Measurements from ENCODE around the gene SLC35A5. TPM values are rescaled to one million over a fixed set of nuclear protein-coding genes. Genes with fewer than 3 reads are reported as not detected.
A peak's percentile ranks its signal among the peaks of the same experiment; 100 is the strongest.
"Not testable (repeated sequence)": the region's sequence is repeated elsewhere in the genome, so short reads cannot be mapped to it uniquely, and the experiment has no call there.

The SLC35A5 gene, protein sequence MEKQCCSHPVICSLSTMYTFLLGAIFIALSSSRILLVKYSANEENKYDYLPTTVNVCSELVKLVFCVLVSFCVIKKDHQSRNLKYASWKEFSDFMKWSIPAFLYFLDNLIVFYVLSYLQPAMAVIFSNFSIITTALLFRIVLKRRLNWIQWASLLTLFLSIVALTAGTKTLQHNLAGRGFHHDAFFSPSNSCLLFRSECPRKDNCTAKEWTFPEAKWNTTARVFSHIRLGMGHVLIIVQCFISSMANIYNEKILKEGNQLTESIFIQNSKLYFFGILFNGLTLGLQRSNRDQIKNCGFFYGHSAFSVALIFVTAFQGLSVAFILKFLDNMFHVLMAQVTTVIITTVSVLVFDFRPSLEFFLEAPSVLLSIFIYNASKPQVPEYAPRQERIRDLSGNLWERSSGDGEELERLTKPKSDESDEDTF
- 31.3 TPM for polyA plus RNA-seq (2013, experiment 1 of 2; ENCODE audit: insufficient read length)
- polyA plus RNA-seq (2013, experiment 2 of 2; ENCODE audit: insufficient read length): 33.1 TPM

DNA sequence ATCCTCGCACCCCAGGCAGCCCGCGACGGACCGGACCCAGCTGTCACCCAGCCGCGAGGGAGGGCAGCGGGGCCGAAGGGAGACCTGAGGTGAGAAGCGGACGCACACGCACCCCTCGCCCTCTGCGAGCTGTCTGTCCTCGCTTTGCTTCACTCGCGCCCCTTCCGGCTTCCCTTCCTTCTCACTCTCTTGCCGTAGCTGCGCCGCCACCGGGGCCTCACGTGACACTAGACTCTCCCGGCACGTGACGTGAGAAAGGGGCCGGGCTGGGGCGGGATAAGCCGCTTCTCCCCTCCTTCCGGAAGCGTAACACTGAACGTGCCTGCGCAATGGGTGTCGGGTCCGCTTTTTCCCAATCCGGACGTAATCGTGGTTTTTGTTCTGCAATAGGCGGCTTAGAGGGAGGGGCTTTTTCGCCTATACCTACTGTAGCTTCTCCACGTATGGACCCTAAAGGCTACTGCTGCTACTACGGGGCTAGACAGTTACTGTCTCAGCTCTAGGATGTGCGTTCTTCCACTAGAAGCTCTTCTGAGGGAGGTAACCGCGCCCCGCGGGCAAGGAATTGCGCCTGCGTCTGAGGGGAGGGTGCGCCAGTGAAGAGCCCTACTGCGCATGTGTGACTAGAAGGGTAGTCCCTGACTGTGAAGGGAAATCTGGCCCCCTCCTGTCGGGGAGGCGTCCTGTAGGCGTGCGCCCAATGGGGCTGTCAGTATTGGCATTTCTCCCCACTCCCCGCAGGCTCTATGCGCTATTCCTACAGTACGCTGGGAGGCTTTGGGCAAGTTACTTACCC is at the start of gene SLC35A5, which contains the start of gene ATG3:
Gene SLC35A5, plus strand, starts transcription at position 312 of the 796 bp plus-strand sequence. CDS start 1,359 bp downstream, outside the sequence.
Gene ATG3, minus strand, starts transcription at position 229 of the 796 bp plus-strand sequence. CDS start 434 bp downstream, outside the sequence.
- peak; percentile 99 for DNase-seq

DNA sequence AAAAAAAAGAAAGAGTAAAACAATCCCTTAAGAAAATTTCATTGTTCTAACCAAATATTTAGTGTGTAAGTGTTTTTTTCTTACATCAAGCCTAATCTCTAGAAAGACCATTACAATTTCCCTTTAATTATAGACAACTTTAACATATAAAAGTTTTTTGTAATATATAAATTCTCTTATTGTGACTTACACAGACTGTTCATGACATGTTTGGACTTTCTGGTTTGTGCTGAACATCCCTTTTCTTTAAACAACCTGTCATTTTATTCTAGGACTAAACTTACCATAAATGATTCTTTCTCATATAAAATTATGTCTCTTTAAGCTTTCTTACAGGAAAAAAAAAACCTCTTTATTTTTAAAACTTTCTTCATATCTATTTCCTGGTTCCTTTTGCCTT is 49.5 kb upstream of the SLC35A5 start:
- no peak for DNase-seq

DNA sequence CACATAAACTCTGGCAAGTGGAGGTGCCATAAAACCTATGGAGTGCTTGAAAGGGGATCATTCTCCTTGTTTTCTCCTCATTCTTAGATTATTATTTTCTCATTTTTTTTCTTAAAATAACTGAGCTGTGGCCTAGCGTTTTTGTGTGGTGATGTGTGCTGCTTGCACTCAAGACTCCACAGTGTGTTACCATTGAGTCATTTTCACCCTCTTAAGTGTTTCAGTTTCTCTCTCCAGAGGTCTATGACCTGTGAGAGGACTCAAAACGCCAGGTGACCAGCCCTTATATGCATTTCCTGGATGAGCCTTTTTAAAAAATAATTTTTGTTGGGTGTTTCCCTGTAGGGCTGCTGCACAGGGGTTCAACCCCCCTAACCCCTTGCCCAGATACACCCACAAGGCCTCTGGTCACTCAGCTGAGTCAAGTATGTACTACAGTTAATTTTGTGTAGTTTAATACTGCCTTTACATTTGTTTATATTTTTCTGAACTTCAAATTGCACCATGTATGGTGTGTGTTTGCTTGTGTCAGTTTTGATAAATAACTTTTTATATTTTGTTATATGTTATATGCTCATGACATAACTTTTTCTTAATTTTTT is 47.2 kb upstream of the SLC35A5 start:
- DNase-seq: no peak

DNA sequence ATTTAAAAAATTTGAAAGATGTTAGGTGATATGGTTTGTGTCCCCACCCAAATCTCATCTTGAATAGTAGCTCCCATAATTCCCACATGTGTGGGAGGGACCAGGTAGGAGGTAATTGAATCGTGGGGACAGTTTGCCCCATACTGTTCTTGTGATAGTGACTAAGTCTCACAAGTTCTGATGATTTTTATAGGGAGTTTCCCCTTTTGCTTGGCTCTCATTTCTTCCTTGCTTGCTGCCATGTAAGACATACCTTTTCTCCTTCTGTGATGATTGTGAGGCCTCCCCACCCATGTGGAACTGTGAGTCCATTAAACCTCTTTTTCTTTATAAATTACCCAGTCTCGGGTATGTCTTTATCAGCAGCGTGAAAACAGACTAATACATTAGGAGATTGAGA is 42.9 kb upstream of the SLC35A5 start:
- not testable (repeated sequence) for DNase-seq

DNA sequence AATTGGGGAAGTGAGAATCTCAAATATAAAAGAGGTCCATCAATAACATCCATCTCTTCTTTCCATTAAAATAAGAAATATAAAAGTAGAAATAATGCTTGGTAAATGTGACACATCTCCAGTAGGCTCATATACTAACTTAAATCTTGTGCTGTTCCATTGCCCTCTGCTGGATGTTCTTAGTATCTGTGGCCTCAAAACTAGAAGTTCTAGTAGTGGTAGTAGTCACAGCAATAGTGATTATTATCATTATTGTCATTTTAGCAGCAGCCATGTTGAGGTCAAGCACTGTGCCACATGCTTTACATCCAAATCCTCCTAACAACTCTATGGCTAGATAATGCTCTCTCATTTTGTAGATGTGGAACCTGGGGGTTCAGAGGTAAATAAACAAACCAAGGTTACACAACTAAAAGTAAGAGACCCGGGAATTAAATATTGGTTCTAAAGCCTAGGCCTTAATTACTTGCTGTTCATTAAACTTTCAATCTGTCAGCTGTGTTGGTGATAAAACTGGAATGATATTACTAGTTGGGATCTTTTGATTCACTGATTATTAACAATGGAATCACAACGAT is 42.3 kb upstream of the SLC35A5 start:
- peak; percentile 63 for DNase-seq

DNA sequence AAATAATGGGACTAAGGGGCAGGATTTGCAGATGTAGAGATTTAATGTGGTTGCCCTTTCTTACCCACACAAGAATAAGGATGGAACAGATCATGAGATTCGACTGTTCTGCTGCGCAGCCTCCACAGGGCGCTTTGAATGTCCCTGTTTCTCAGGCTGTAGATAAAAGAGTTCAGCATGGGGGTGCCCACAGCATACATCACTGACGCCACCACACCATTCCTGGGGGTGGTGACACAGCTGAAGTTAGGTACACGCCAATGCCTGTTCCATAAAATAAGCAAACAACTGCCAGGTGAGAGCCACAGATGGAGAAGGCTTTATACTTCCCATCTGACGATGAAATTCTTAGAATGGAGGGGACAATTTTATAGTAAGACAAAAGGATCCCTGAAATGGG is 37.7 kb upstream of the SLC35A5 start:
- not testable (repeated sequence) for DNase-seq

DNA sequence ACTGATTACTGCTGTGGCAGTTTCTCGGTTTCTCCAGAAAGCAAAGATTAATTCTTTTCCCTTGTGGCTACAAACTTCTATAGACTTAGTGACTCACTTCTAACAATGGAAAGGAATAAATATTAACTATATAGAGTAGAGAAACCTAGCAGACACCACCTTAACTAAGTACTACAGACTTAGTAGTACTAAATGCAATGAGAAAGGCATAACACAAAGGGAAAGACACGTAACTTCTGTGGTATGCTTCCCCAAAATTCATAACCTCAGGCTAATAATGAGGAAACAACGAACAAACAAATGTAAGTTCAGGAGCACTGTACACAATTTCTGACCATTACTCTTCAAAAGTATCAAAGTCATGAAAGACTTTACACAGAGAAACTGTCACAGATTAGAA is 31.3 kb upstream of the SLC35A5 start:
- DNase-seq: no peak

DNA sequence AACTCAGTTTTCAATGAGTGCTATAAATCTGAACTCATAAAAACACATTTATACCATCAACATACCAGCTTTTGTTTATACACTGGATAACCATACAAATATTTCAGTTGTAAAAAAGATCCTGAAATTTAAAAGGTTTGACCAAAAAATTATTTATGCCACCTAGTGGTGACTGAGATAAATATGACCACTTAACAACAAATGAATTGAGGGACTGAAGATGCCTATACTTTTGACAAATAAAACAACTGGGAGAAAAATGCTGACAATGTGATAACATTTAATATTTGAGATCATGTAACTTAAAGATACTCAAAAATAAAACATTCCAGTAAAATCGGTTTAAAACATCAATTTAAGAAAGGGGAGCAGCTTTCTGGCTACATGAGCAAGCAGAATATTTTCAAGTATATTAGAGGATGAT is 30.5 kb upstream of the SLC35A5 start:
- peak; percentile 41 for DNase-seq

DNA sequence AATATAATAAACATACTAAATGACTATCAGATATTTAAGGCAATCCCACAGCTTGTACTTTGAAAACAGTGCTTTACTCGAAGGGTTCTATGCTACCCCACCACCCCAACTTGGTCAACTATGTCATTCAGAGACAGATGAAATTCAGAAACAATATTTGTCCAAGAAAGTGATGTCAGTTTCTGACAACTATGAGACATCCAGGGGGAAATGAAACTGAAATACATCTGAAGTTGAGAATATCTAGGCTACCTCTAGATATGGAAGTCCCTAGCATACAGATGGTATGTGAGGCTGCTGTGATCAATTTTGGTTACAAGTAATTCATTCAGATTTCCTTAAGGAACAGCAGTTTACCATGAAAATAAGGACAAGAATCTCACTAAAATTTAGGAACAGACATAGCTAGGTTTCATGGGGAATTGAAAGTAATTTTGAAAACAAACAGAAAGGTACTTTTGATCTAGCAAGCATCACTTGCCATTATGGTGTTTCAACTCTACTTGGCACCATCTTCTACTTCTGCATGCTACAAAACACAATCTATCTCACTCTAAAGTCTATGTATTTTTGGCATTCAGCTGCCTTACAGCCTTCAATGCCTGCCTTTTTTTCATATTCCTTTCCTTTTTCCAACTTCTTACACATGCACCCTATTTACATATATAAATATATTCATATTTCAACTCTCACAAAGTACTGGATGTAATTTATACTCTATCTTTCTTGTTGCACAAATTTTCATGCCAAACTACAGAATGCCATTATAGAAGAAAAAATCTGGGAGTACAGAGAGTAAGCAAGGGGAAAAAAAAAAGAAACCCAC is 21.8 kb upstream of the SLC35A5 start:
- no peak for DNase-seq

DNA sequence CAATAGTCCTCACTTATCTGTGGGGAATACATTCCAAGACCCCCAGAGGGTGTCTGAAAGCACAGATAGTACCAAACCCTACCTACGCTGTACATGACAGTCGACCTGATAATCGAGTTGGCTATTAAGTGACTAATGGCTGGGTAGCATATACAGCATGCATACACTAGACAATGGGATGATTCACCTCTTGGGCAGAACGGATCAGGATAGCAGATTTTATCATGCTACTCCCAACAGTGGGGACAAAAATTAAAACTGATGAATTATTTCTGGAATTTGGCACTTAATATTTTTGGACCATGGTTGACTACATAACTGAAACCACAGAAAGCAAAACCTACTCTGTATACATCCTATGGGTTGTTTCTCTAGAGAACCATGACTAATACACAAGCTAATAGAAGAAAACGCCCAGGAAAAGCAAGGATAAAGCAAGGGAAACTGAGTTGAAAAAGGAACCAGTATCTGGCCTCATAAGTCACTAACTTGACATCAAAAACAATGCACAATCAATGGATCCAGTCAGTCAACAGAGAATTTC is 15.6 kb upstream of the SLC35A5 start:
- DNase-seq: peak; percentile 46

DNA sequence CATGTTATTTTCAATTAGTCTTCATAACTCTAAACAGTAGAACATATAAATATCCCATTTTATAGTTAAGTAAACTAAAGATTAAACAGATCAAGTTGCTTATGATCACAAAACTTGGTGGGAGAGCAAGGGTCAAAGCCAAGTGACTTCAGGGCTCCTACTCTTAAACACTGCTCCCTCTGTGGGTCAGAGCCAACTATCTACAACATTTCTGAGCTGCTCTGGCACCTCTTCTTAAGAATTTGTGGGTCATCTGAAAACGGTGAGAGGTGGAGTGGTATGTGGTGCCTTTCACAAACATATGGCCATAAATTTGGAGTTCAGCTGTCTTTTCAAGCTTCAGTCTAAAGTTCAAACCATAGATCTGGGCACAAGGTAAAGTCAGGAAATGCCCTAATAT is 11.0 kb upstream of the SLC35A5 start:
- DNase-seq: no peak

DNA sequence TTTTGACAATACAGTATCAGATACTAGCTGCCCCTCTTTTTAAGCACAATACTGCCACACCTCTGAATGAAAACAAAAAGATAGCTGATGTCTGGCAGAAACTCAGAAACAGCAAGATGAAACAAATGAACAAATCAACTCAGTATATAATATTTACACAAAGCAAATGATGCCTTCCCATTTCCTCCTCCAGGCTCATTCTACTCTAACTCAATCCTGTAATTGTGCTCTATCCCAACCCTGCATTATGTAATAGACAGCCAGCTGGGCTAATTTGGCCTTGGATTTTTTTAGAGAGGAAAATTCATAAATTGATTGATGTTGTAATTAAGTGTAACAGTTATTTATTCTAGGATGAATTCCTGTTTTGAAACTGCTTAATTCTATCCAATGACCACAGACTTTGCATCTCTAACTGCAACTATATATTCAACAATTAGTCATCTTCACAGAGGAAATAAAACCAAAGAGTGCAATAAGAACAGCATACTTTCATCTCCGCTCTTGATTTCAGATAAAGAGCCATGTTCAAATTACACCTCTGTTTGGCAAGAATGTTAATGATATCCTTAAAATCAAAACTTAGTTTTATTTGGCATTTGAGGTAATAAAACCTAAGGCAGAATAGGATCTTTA is 6.2 kb upstream of the SLC35A5 start:
- DNase-seq: no peak

DNA sequence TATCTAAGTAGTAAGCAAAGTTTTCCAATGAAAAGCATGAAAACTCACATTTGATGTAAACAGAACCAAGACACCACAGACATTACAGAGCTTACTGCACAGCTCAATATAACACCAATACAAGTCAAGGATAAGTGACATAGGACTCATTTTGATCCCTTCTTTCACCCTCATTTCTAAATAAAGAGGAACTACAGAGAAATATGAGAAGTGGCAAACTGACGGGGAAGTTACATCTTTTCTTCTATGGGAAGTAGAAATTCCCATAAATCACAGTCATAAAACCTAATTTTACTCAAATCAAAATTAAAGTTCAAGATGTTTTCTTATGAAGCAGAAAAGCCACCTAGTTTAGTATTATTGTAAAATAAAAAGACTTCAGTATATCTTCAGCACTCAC is 3.9 kb upstream of the SLC35A5 start:
- no peak for DNase-seq

DNA sequence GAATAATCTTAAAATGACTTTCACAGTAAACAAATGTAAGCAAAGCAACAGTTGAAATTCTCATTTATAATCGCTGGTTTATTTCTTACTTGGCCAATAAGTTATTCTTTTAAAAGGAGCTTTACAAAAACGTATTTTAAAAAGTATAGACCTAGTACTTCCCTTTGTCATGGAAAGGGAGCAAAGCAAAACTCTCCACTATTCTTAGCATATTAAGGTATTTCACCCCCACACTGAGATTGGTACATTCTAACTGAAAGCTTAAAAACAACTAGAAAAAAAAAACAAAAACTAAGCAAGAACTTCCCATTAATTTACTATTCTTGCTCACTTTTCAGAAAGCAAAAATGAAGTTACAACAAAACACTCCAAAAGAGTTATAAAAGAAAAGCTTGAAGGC is 1.5 kb upstream of the SLC35A5 start:
- DNase-seq: no peak

DNA sequence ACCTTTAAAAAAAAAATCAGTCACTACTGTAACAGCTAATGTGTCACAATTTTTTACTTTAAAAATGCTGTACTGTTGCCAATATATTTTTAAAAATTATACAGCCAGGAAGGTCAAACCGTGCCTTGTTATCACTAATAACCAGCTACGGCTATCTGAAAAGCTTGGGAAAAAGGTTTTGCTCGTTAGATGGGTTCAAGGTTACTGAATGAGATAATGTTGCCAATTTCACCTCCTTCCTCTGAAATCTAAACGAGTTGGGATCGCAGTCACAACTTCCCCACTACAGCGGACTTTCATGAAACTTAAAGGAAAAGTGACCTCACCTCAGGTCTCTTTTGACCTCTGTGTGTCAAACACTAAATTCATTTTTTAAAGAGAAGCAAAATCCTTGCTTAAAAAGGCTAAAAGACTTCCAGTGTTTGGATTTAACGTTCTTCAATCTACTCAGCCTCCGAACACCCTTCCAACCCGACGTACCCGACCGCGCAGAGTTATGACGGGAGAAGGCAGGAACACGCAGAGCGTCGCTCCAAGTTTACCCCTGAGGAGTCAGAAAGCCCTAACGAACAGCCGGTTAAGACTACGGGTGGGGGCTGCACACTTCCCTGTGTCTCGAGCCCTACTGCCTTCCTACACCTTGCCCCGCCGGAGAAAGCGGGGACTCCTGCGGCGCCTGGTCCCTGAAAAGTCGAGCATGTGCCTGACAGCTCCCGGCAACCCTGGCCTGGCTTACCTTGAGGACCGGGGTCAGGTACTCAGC is 943 bp upstream of the SLC35A5 start:
- DNase-seq: peak; percentile 90

DNA sequence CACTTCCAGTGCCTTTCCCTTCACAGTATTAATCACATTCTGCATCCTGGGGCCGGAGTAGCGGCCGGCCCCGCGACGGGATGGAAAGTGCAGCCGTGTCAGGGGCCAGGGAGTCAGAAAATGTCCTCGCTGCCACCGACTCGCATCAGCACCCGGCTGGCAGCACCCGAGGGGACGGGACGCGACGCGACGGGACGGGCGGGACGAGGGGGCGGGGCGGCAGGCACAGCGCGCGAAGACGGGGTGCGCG is 436 bp upstream of the SLC35A5 start:
- no peak for DNase-seq

DNA sequence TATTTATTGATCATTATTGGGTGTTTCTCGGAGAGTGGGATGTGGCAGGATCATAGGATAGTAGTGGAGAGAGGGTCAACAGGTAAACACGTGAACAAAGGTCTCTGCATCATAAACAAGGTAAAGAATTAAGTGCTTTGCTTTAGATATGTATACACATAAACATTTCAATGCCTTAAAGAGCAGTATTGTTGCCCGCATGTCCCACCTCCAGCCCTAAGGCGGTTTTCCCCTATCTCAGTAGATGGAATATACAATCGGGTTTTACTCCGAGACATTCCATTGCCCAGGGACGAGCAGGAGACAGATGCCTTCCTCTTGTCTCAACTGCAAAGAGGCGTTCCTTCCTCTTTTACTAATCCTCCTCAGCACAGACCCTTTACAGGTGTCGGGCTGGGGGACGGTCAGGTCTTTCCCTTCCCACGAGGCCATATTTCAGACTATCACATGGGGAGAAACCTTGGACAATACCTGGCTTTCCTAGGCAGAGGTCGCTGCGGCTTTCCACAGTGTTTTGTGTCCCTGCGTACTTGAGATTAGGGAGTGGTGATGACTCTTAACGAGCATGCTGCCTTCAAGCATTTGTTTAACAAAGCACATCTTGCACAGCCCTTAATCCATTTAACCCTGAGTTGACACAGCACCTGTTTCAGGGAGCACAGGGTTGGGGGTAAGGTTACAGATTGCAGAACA is 2.5 kb downstream of the SLC35A5 start:
- DNase-seq: not testable (repeated sequence)

DNA sequence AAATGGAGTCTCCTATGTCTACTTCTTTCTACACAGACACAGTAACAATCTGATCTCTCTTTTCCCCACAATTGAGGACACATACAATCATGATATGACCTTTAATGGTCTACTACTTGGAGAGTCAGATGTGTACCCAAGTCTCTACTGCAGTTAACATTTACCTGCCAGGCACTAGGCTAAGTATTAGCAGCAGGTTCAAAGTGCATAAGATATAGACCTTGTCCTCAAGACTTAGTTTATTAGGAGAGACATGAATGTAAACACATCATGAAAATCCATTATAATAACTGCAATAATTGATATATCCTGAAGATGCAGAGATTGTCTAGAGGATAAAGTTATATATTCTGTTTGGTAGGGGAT is 3.1 kb downstream of the SLC35A5 start:
- DNase-seq: no peak

DNA sequence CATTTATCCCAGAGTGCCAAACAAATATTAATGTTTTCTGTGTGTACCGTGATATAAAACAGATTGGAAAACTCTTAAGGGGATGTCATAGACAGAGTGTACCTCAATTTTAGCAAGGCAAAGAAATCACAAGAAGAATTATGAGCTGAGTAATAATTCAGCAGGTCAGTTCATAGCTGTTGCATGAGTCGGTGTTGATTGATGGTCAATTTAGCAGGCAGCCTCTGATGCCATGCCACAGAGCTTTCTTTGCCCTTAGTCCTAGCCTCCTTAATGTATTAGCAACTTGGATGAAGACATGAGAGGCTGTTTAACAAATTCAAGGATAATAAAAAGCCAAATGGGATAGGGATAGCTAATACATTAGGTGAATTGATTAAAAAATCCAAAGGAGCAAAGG is 6.8 kb downstream of the SLC35A5 start:
- peak; percentile 21 for DNase-seq

DNA sequence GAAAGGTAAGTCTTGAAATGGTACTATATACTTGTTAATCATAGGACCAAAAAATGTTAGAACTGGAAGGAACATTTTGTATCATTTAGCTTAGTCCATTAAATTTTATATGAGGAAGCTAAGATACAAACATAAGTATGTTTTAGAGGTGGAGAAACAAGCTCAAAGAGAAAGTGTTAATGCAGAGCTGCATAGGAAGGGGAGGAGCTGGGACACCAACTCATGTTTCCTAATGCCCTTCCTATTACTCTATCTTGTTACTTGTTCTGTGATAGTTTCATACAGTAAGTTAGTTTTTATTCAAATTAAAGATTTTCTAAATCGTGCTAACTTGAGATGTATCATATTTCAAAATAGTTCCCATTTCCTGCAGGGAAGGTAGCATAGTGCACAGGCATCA is 7.4 kb downstream of the SLC35A5 start:
- DNase-seq: no peak

Data from fibroblast of skin of back (primary cell).